HepG2 (cell line): Measurements from ENCODE around the gene FRMD5. TPM values are rescaled to one million over a fixed set of nuclear protein-coding genes. Genes with fewer than 3 reads are reported as not detected.

Experiments used
- HNF1A ChIP-seq, 2 experiments: sonication (generic) in 1 of 2; formaldehyde crosslinking in 1 of 2; IDR thresholded peaks; 2 replicates each; pipeline versions ENCODE4 v1.4.0 to v1.6.1; 2016 to 2020; ENCODE audit warnings: borderline replicate concordance in 1 of 2, low read depth in 1 of 2, mild to moderate bottlenecking in 1 of 2, missing genetic modification reagents in 1 of 2
- IRX3 ChIP-seq: sonication (generic); formaldehyde crosslinking; IDR thresholded peaks from 2 replicates; pipeline ENCODE4 v1.8.1; 2023; ENCODE audit warnings: mild to moderate bottlenecking, low read depth, missing genetic modification reagents, borderline replicate concordance
- MED1 ChIP-seq: sonication (generic); formaldehyde crosslinking; IDR thresholded peaks from 2 replicates; pipeline ENCODE4 v1.4.0; 2020; ENCODE audit warnings: missing genetic modification reagents
- MED13 ChIP-seq: sonication (generic); formaldehyde crosslinking; IDR thresholded peaks from 2 replicates; pipeline ENCODE4 v1.5.0; 2020; ENCODE audit warnings: missing genetic modification reagents
- NBN ChIP-seq: fragments of 450-650 bp; conservative IDR thresholded peaks from 2 replicates; pipeline ENCODE4 v1.6.1; 2017
- NKX3-1 ChIP-seq: sonication (generic); formaldehyde crosslinking; IDR thresholded peaks from 2 replicates; pipeline ENCODE4 v1.5.0; 2020; ENCODE audit warnings: missing genetic modification reagents
- POLR2AphosphoS2 ChIP-seq: IDR thresholded peaks from 2 replicates; pipeline ENCODE4 v1.6.1; 2011; ENCODE audit warnings: low read depth, low read length, improper control_type of control experiment
- ZBTB1 ChIP-seq: sonication (generic); formaldehyde crosslinking; IDR thresholded peaks from 2 replicates; pipeline ENCODE4 v1.4.0; 2020; ENCODE audit warnings: missing genetic modification reagents, borderline replicate concordance
- ZBTB34 ChIP-seq: sonication (generic); formaldehyde crosslinking; IDR thresholded peaks from 2 replicates; pipeline ENCODE4 v1.8.0; 2022; ENCODE audit warnings: mild to moderate bottlenecking, missing genetic modification reagents
- ZBTB7A ChIP-seq: sonication (generic); formaldehyde crosslinking; IDR thresholded peaks from 2 replicates; pipeline ENCODE4 v1.8.0; 2022; ENCODE audit warnings: mild to moderate bottlenecking, missing genetic modification reagents
- ZNF263 ChIP-seq: sonication (generic); formaldehyde crosslinking; IDR thresholded peaks from 2 replicates; pipeline ENCODE4 v1.4.0; 2020; ENCODE audit warnings: missing genetic modification reagents
- ZNF44 ChIP-seq: sonication (generic); formaldehyde crosslinking; IDR thresholded peaks from 2 replicates; pipeline ENCODE4 v1.5.1; 2020; ENCODE audit warnings: mild to moderate bottlenecking, missing genetic modification reagents
- ZNF558 ChIP-seq: sonication (generic); formaldehyde crosslinking; IDR thresholded peaks from 2 replicates; pipeline ENCODE4 v1.9.0; 2022; ENCODE audit warnings: mild to moderate bottlenecking, missing genetic modification reagents, borderline replicate concordance
- ZNF567 ChIP-seq: sonication (generic); formaldehyde crosslinking; IDR thresholded peaks from 2 replicates; pipeline ENCODE4 v1.8.1; 2023; ENCODE audit warnings: mild to moderate bottlenecking, missing genetic modification reagents, borderline replicate concordance
- ZNF687 ChIP-seq: sonication (generic); formaldehyde crosslinking; IDR thresholded peaks from 2 replicates; pipeline ENCODE4 v1.5.1; 2020; ENCODE audit warnings: mild to moderate bottlenecking, missing genetic modification reagents, moderate library complexity
- ZNF709 ChIP-seq: sonication (generic); formaldehyde crosslinking; IDR thresholded peaks from 2 replicates; pipeline ENCODE4 v1.5.0; 2020; ENCODE audit warnings: mild to moderate bottlenecking, missing genetic modification reagents
- ZNF766 ChIP-seq: sonication (generic); formaldehyde crosslinking; IDR thresholded peaks from 2 replicates; pipeline ENCODE4 v1.5.0; 2020; ENCODE audit warnings: missing genetic modification reagents, borderline replicate concordance
- ZNF775 ChIP-seq: sonication (generic); formaldehyde crosslinking; IDR thresholded peaks from 2 replicates; pipeline ENCODE4 v1.4.0; 2020; ENCODE audit warnings: missing genetic modification reagents, mild to moderate bottlenecking, moderate library complexity, borderline replicate concordance
- polyA plus RNA-seq, 8 experiments: library from polyadenylated mRNA; depleted of rRNA in 3 of 8; stranded (reverse) in 7 of 8; unstranded in 1 of 8; fragments of >200 nt; fragmentation: Illumina TruSeq in 4 of 8; extraction: Trizol in 4 of 8; gene quantifications; 2 replicates each; pipeline versions ENCODE4 v1.2.1 to v1.2.3, GENCODE V29; 2011 to 2016; ENCODE audit warnings: low read depth in 4 of 8, missing spikeins in 1 of 8, mixed read lengths in 1 of 8; ENCODE audit not compliant: insufficient read depth in 1 of 8
- total RNA-seq, 5 experiments: library from RNA; depleted of rRNA; stranded (reverse); fragments of >200 nt; fragmentation: Illumina TruSeq; extraction: Trizol; gene quantifications; 2 replicates each; pipeline ENCODE4 v1.2.3, GENCODE V29; 2016; ENCODE audit warnings: low read depth in 1 of 5

The FRMD5 gene
- total and polyA plus RNA-seq, 2 of the 13 experiments (the other 11 are each of a cell fraction or from before 2014, with no cell fraction given): 0.93 to 1.5 TPM

GRCh38 chr15:43824302-43825246 lies 370.5 kb downstream of the FRMD5 start, which contains the start of gene MFAP1 (continued):
- TF ChIP-seq HNF1A (IDR thresholded peaks at IDR 0.05; ENCODE audit: low read depth): 0 out of 2 replicates have a peak, but pooled peaks have one; percentile 44
- 0 out of 2 replicates have a peak, but pooled peaks have one; percentile 39 for TF ChIP-seq HNF1A (CRISPR knock-in tag; IDR thresholded peaks at IDR 0.05; ENCODE audit: borderline replicate concordance)
- no peak for TF ChIP-seq ZBTB7A (CRISPR knock-in tag)
- TF ChIP-seq ZNF709 (CRISPR knock-in tag): peak; percentile 34; the same call in 1 of the 2 replicates
- TF ChIP-seq ZNF687: peak; percentile 87
- peak; percentile 37; the same call in 1 of the 2 replicates for TF ChIP-seq ZNF558 (CRISPR knock-in tag)
- TF ChIP-seq ZNF766 (CRISPR knock-in tag): no peak
- no peak for TF ChIP-seq ZNF775 (CRISPR knock-in tag)
- no peak for TF ChIP-seq POLR2AphosphoS2
- TF ChIP-seq ZNF263: peak; percentile 70; the same call in 1 of the 2 replicates
- TF ChIP-seq MED13 (CRISPR knock-in tag): 0 out of 2 replicates have a peak, but pooled peaks have one; percentile 49
- TF ChIP-seq ZNF567 (CRISPR knock-in tag): no peak
- no peak for TF ChIP-seq ZBTB1 (CRISPR knock-in tag)
- peak; percentile 67; the same call in 1 of the 2 replicates for TF ChIP-seq MED1
- TF ChIP-seq NBN: no peak
- no peak for TF ChIP-seq ZNF44 (CRISPR knock-in tag)
- peak; percentile 40; the same call in 1 of the 2 replicates for TF ChIP-seq ZBTB34
- TF ChIP-seq NKX3-1 (CRISPR knock-in tag): peak; percentile 51; the same call in 1 of the 2 replicates
- TF ChIP-seq IRX3 (CRISPR knock-in tag): no peak
